ENCODE measurements around the gene UMOD.
A peak's percentile ranks its signal among the peaks of the same experiment; 100 is the strongest.

UMOD gene

DNA sequence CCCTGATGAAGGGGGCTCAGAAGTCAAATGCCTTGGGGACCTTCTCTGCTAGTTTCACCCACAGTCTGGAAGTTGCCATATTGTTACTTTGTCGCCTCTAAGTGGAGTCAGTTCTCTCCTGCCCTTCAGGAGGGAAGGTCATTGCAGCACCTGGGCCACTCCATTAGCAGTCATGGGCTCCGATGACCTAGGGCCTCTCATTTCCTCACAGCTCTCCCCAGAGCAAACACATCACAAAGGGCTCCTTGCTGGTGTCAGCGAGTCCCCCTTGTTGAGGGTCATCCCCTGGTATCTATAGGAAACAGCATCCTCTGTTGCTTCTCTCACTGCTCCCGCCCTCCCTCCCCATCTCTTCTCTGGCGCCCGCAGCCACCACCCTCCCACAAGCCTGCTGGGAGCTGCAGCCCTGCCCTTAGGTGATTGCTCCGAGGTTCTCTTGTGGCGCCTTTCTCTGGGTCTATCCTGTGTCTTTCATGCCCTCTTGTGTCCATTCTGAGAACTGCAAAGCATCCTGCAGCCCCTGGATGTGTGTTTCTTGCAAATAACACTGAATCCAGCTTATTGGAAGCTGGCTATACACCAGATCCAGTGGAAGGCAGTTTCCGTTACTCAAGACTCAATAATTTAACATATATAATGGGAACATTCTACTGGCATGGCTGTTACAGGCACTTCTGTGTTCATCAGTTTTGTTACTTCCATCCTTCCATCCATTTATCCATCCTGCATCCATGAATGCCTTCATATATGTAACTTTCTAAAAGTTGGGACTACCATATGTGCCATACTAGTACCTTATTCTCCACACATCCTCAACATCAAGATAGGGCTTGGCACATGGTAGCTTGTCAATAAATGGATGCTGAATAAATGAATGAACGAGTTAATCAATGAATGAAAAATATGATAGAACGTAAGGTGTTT, 30.9 kb upstream of the UMOD start:
- H3K4me3 ChIP-seq (ENCODE audit: severe bottlenecking), result no peak overlapping the region
- TF ChIP-seq, protein P1, sequence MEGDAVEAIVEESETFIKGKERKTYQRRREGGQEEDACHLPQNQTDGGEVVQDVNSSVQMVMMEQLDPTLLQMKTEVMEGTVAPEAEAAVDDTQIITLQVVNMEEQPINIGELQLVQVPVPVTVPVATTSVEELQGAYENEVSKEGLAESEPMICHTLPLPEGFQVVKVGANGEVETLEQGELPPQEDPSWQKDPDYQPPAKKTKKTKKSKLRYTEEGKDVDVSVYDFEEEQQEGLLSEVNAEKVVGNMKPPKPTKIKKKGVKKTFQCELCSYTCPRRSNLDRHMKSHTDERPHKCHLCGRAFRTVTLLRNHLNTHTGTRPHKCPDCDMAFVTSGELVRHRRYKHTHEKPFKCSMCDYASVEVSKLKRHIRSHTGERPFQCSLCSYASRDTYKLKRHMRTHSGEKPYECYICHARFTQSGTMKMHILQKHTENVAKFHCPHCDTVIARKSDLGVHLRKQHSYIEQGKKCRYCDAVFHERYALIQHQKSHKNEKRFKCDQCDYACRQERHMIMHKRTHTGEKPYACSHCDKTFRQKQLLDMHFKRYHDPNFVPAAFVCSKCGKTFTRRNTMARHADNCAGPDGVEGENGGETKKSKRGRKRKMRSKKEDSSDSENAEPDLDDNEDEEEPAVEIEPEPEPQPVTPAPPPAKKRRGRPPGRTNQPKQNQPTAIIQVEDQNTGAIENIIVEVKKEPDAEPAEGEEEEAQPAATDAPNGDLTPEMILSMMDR (IDR thresholded peaks at IDR 0.05; ENCODE audit: poor library complexity, severe bottlenecking), result peak; percentile 71
- H3K27me3 ChIP-seq (ENCODE audit: insufficient read depth, poor library complexity, severe bottlenecking), result no peaks in the 10 kb centered on the region
- ATAC-seq (ENCODE audit: low read depth) (peak; percentile 89), DNase-seq (ENCODE audit: low spot score) (no peak)
- H3K9me3 ChIP-seq (ENCODE audit: severe bottlenecking), result no peaks in the 10 kb centered on the region
- no peak overlapping the region for H3K27ac ChIP-seq (ENCODE audit: poor library complexity, severe bottlenecking)
- no peaks in the 10 kb centered on the region for H3K4me1 ChIP-seq (ENCODE audit: insufficient read depth, poor library complexity, severe bottlenecking)
- H3K36me3 ChIP-seq (ENCODE audit: low read depth), result no peaks in the 10 kb centered on the region

DNA sequence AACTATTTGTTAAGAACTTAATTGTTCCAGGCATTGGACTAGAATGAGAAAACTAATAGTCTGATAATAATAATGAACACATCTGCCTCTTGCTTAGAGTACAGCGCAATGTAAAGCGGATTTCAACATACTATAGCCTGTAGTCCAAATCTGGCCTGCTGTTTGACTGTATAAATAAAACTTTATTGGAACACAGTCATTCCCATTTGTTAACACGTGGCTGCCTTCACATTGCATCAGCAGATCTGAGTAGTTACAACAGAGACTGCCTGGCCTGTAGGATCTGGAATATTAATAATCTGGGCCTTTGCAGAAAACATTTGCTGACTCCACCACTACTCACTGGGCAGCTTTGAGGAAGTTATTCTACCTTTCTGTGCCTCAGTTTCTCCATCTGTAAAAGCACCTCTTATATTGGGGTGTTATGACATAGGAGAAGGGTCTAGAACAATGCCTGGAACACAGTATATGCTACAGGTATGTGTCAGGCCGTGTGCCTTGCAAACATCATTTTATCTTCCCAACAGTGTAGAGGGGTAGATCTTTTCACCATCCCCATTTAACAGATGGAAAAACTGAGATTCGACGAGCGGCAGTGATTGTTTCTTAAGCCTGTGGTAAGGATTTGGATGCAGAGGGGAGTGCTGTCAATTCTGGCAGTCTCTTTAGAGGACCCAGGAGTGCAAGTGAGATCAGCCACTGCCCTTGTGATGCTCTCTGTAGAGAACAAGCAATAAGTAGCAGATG, 29.9 kb upstream of the UMOD start:
- DNase-seq (ENCODE audit: low spot score) (no peak), ATAC-seq (ENCODE audit: low read depth) (no peak)
- H3K27me3 ChIP-seq (ENCODE audit: insufficient read depth, poor library complexity, severe bottlenecking), result no peaks in the 10 kb centered on the region
- no peaks in the 10 kb centered on the region for H3K9me3 ChIP-seq (ENCODE audit: severe bottlenecking)
- H3K36me3 ChIP-seq (ENCODE audit: low read depth), result no peaks in the 10 kb centered on the region
- TF ChIP-seq, protein P1 (IDR thresholded peaks at IDR 0.05; ENCODE audit: poor library complexity, severe bottlenecking), result no peak
- no peaks in the 10 kb centered on the region for H3K4me1 ChIP-seq (ENCODE audit: insufficient read depth, poor library complexity, severe bottlenecking)
- no peak overlapping the region for H3K4me3 ChIP-seq (ENCODE audit: severe bottlenecking)
- no peak overlapping the region for H3K27ac ChIP-seq (ENCODE audit: poor library complexity, severe bottlenecking)

DNA sequence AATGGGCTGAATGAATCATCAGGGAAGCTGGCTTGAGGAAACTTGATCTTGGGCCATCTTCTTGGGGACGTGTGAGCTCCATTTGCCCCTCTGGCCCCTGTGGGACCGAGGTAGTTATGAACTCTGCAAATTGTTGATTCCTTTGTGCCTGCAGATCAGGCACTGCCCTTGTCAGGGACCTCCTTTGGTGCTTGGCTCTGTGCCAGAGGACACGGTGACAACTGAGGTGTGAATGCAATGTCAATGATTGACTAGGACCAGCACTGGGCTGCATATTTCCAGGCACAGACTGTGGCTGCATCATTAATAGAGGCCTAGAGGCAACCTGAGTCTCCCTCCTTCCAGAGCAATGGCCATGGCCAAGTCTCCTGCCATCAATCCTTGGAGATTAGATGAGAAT, 28.3 kb upstream of the UMOD start:
- no peaks in the 10 kb centered on the region for H3K27me3 ChIP-seq (ENCODE audit: insufficient read depth, poor library complexity, severe bottlenecking)
- DNase-seq (ENCODE audit: low spot score) (no peak), ATAC-seq (ENCODE audit: low read depth) (no peak)
- TF ChIP-seq, protein P1 (IDR thresholded peaks at IDR 0.05; ENCODE audit: poor library complexity, severe bottlenecking), result no peak
- no peak overlapping the region for H3K27ac ChIP-seq (ENCODE audit: poor library complexity, severe bottlenecking)
- H3K9me3 ChIP-seq (ENCODE audit: severe bottlenecking), result no peaks in the 10 kb centered on the region
- no peak overlapping the region for H3K4me3 ChIP-seq (ENCODE audit: severe bottlenecking)
- H3K36me3 ChIP-seq (ENCODE audit: low read depth), result no peaks in the 10 kb centered on the region
- no peaks in the 10 kb centered on the region for H3K4me1 ChIP-seq (ENCODE audit: insufficient read depth, poor library complexity, severe bottlenecking)

DNA sequence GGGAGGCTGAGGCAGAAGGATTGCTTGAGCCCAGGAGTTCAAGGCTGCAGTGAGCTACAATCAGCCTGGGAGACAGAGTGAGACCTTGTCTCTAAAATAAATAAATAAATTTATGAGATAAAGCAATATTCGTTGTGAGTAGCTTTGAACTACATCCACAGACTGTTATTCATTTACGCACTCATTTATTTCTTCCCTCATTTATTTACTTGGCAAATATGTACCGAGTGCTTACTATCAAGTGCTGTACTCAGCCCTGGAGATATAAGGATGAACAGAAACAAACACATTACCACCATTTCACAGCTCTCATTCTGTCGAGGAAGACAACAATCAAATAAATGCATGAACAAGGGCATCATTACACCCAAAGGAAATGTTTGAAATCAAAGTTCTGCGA, 24.7 kb upstream of the UMOD start:
- no peak for ATAC-seq (ENCODE audit: low read depth)
- Histone ChIP-seq H3K4me3 (ENCODE audit: severe bottlenecking) (no peak overlapping the region), H3K9me3 (ENCODE audit: severe bottlenecking) (no peaks in the 10 kb centered on the region), H3K27ac (ENCODE audit: poor library complexity, severe bottlenecking) (no peak overlapping the region), H3K36me3 (ENCODE audit: low read depth) (no peaks in the 10 kb centered on the region), H3K27me3 (ENCODE audit: insufficient read depth, poor library complexity, severe bottlenecking) (no peaks in the 10 kb centered on the region), H3K4me1 (ENCODE audit: insufficient read depth, poor library complexity, severe bottlenecking) (no peaks in the 10 kb centered on the region)
- TF ChIP-seq, protein P1 (IDR thresholded peaks at IDR 0.05; ENCODE audit: poor library complexity, severe bottlenecking), result no peak
- no peak for DNase-seq (ENCODE audit: low spot score)
